K562 (cell line): Measurements from ENCODE around the gene RNF19B. TPM values are rescaled to one million over a fixed set of nuclear protein-coding genes. Genes with fewer than 3 reads are reported as not detected.
A peak's percentile ranks its signal among the peaks of the same experiment; 100 is the strongest.

Source experiments
- E2F6 ChIP-seq, 2 experiments: IDR thresholded peaks; 2 replicates each; pipeline ENCODE4 v1.6.1; 2011; ENCODE audit warnings: borderline replicate concordance in 1 of 2, control low read depth in 1 of 2, low read depth in 1 of 2, low read length in 1 of 2, mild to moderate bottlenecking in 1 of 2, mixed read lengths in 1 of 2, moderate library complexity in 1 of 2; ENCODE audit not compliant: insufficient read depth in 1 of 2, insufficient read length in 1 of 2, poor library complexity in 1 of 2, severe bottlenecking in 1 of 2; ENCODE audit errors: extremely low read depth in 1 of 2
- KAT7 ChIP-seq: sonication (generic); formaldehyde crosslinking; IDR thresholded peaks from 2 replicates; pipeline ENCODE4 v1.8.0; 2022; ENCODE audit warnings: missing genetic modification reagents, mild to moderate bottlenecking, borderline replicate concordance
- KLF1 ChIP-seq: fragments of 450-650 bp; IDR thresholded peaks from 2 replicates; pipeline ENCODE4 v1.6.1; 2016; ENCODE audit warnings: missing genetic modification characterization, missing compliant biosample characterization
- KLF6 ChIP-seq: fragments of 250-450 bp; sonication (Bioruptor Pico); IDR thresholded peaks from 2 replicates; pipeline ENCODE4 v1.4.0; 2020; ENCODE audit warnings: mild to moderate bottlenecking, moderate library complexity, borderline replicate concordance
- L3MBTL2 ChIP-seq: fragments of 450-650 bp; IDR thresholded peaks from 2 replicates; pipeline ENCODE4 v1.6.1; 2016; ENCODE audit warnings: mild to moderate bottlenecking, moderate library complexity
- PHF20 ChIP-seq: fragments of 450-650 bp; IDR thresholded peaks from 2 replicates; pipeline ENCODE4 v1.6.1; 2018; ENCODE audit not compliant: partially characterized antibody
- POLR2G ChIP-seq: fragments of 200-400 bp; formaldehyde crosslinking; IDR thresholded peaks from 2 replicates; pipeline ENCODE4 v1.6.1; 2017; ENCODE audit warnings: low read depth, mild to moderate bottlenecking, antibody characterized with exemption, low read length, moderate library complexity
- RBBP5 ChIP-seq: fragments of 200-600 bp; sonication (generic); IDR thresholded peaks from 2 replicates; pipeline ENCODE4 v1.6.1; 2012; ENCODE audit warnings: borderline replicate concordance, mild to moderate bottlenecking, low read length, control low read depth, inconsistent platforms; ENCODE audit not compliant: insufficient read depth, poor library complexity, severe bottlenecking
- RBM34 ChIP-seq: fragments of 200-400 bp; formaldehyde crosslinking; IDR thresholded peaks from 2 replicates; pipeline ENCODE4 v1.6.1; 2018; ENCODE audit warnings: low read length, borderline replicate concordance; ENCODE audit not compliant: insufficient read depth
- SMAD4 ChIP-seq: fragments of 250-450 bp; sonication (Bioruptor Pico); conservative IDR thresholded peaks from 2 replicates; pipeline ENCODE4 v1.8.0; 2021; ENCODE audit warnings: inconsistent platforms, mild to moderate bottlenecking, moderate library complexity
- SOX6 ChIP-seq: fragments of 450-650 bp; IDR thresholded peaks from 2 replicates; pipeline ENCODE4 v1.6.1; 2014; ENCODE audit warnings: mild to moderate bottlenecking
- TAL1 ChIP-seq: fragments of 450-650 bp; IDR thresholded peaks from 2 replicates; pipeline ENCODE4 v1.6.1; 2016; ENCODE audit warnings: mild to moderate bottlenecking
- TEAD1 ChIP-seq, 2 experiments: fragments of 450-650 bp in 1 of 2; sonication (generic) in 1 of 2; formaldehyde crosslinking; IDR thresholded peaks; 2 replicates each; pipeline versions ENCODE4 v1.4.0 to v1.8.0; 2020 to 2022; ENCODE audit warnings: mild to moderate bottlenecking in 2 of 2, missing genetic modification reagents in 1 of 2
- YBX1 ChIP-seq: fragments of 450-650 bp; IDR thresholded peaks from 2 replicates; pipeline ENCODE4 v1.7.1; 2016; ENCODE audit warnings: mild to moderate bottlenecking
- ZBTB9 ChIP-seq: fragments of 450-650 bp; formaldehyde crosslinking; IDR thresholded peaks from 2 replicates; pipeline ENCODE4 v1.4.0; 2020; ENCODE audit warnings: mild to moderate bottlenecking, moderate library complexity
- ZNF318 ChIP-seq, 2 experiments: fragments of 450-650 bp; IDR thresholded peaks; 2 replicates each; pipeline ENCODE4 v1.6.1; 2016; ENCODE audit warnings: mild to moderate bottlenecking in 2 of 2, borderline replicate concordance in 1 of 2, low read depth in 1 of 2, moderate library complexity in 1 of 2
- polyA plus RNA-seq, 8 experiments: library from polyadenylated mRNA; depleted of rRNA in 4 of 8; stranded (reverse) in 5 of 8; unstranded in 3 of 8; fragments of >200 nt; fragmentation: Nextera tagmentation in 2 of 8; fragmentation: Illumina TruSeq in 1 of 8; extraction: Ambion mirVana in 2 of 8; extraction: Trizol in 1 of 8; gene quantifications; 2 replicates each; pipeline versions ENCODE4 v1.2.1 to v1.2.3, GENCODE V29; 2011 to 2014; ENCODE audit warnings: inconsistent platforms in 1 of 8, missing spikeins in 1 of 8
- total RNA-seq, 7 experiments: library from RNA; depleted of rRNA in 6 of 7; stranded (reverse); fragments of >200 nt in 6 of 7; fragmentation: Illumina TruSeq in 2 of 7; extraction: Trizol in 2 of 7; gene quantifications; 2 replicates each; pipeline versions ENCODE4 v1.2.1 to v1.2.3, GENCODE V29; 2011 to 2021; ENCODE audit warnings: low replicate concordance in 1 of 7

The RNF19B gene
- total and polyA plus RNA-seq, 9 of the 15 experiments (the other 6 are each of a cell fraction or from before 2014, with no cell fraction given): 2.6 to 14.9 (median 10.1) TPM

- TF ChIP-seq KAT7 (CRISPR knock-in tag) (no peak), L3MBTL2 (peak; percentile 88), TEAD1 (CRISPR knock-in tag; IDR thresholded peaks at IDR 0.05) (no peak), ZNF318 (IDR thresholded peaks at IDR 0.05; ENCODE audit: borderline replicate concordance in 1 of 2, low read depth in 1 of 2) (no peak), RBM34 (no peak), YBX1 (no peak), KLF1 (tag) (no peak), KLF6 (CRISPR knock-in tag) (no peak), POLR2G (peak; percentile 65), TAL1 (no peak), RBBP5 (peak; percentile 54), SMAD4 (peak; percentile 81), PHF20 (peak; percentile 32), SOX6 (no peak), E2F6 (IDR thresholded peaks at IDR 0.05; ENCODE audit: borderline replicate concordance in 1 of 2, extremely low read depth in 1 of 2, insufficient read depth in 1 of 2, insufficient read length in 1 of 2, low read depth in 1 of 2, low read length in 1 of 2, poor library complexity in 1 of 2, severe bottlenecking in 1 of 2) (peak; percentile 81 to 94), ZBTB9 (CRISPR knock-in tag) (no peak)
Measured at GRCh38 chr1:32900956-32901822, 63.4 kb downstream of the RNF19B start, which contains the start of gene TMEM54 (continued).
